Thoracic aorta (tissue), 2 donors: ENCODE measurements around the gene RAB34. TPM values are rescaled to one million over a fixed set of nuclear protein-coding genes. Genes with fewer than 3 reads are reported as not detected.

ENCODE experiments used
- ATAC-seq: fragments of 150-250 bp; one replicate; pipeline ENCODE4 v1.8.0; 2017; ENCODE audit warnings: low read depth; ENCODE audit not compliant: insufficient number of reproducible peaks, low FRiP score
- DNase-seq: peaks from one replicate; pipeline ENCODE4 v3.0.0-alpha.2; 2020; ENCODE audit warnings: low spot score
- H3K27ac ChIP-seq, 2 donors: fragments of 200-600 bp; sonication (generic); 1 replicate in 1 of 2; 2 replicates in 1 of 2; pipeline ENCODE4 v1.5.1; 2016; ENCODE audit warnings: mild to moderate bottlenecking in 2 of 2, moderate library complexity in 2 of 2
- H3K27me3 ChIP-seq: fragments of 200-600 bp; sonication (generic); replicated peaks from 2 replicates; pipeline ENCODE4 v1.6.0; 2016; ENCODE audit warnings: mild to moderate bottlenecking; ENCODE audit not compliant: insufficient read depth
- H3K36me3 ChIP-seq: fragments of 200-600 bp; sonication (generic); one replicate; pipeline ENCODE4 v1.5.1; 2016
- H3K4me1 ChIP-seq, 2 donors: fragments of 200-600 bp; sonication (generic); 1 replicate in 1 of 2; 2 replicates in 1 of 2; pipeline versions ENCODE4 v1.5.1 to v1.6.0; 2016; ENCODE audit warnings: low read depth in 2 of 2, mild to moderate bottlenecking in 1 of 2; ENCODE audit not compliant: control insufficient read depth in 1 of 2
- H3K4me3 ChIP-seq: fragments of 200-600 bp; sonication (generic); 2 replicates; pipeline ENCODE4 v1.5.1; 2016; ENCODE audit warnings: mild to moderate bottlenecking
- H3K9me3 ChIP-seq: fragments of 200-600 bp; sonication (generic); 2 replicates; pipeline ENCODE4 v1.5.1; 2016
- total RNA-seq, 2 donors: library from RNA; depleted of rRNA; stranded (reverse); fragments of >200 nt; gene quantifications; one replicate each; pipeline versions ENCODE4 v1.1.0 to v1.2.3, GENCODE V29; 2016
- TF ChIP-seq, protein P1 (sequence below): fragments of 200-600 bp; sonication (generic); IDR thresholded peaks from one replicate; pipeline ENCODE4 v1.5.1; 2019; ENCODE audit warnings: antibody characterized with exemption

RAB34 gene
- total RNA-seq, 2 donors from 2014 or later, result 288 to 381 TPM

- DNase-seq, result no peak
- ATAC-seq, result no peak
- TF ChIP-seq, protein P1, sequence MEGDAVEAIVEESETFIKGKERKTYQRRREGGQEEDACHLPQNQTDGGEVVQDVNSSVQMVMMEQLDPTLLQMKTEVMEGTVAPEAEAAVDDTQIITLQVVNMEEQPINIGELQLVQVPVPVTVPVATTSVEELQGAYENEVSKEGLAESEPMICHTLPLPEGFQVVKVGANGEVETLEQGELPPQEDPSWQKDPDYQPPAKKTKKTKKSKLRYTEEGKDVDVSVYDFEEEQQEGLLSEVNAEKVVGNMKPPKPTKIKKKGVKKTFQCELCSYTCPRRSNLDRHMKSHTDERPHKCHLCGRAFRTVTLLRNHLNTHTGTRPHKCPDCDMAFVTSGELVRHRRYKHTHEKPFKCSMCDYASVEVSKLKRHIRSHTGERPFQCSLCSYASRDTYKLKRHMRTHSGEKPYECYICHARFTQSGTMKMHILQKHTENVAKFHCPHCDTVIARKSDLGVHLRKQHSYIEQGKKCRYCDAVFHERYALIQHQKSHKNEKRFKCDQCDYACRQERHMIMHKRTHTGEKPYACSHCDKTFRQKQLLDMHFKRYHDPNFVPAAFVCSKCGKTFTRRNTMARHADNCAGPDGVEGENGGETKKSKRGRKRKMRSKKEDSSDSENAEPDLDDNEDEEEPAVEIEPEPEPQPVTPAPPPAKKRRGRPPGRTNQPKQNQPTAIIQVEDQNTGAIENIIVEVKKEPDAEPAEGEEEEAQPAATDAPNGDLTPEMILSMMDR, result no peak
Observed at GRCh38 chr17:28755486-28755885, 37.8 kb upstream of the RAB34 start.

DNA sequence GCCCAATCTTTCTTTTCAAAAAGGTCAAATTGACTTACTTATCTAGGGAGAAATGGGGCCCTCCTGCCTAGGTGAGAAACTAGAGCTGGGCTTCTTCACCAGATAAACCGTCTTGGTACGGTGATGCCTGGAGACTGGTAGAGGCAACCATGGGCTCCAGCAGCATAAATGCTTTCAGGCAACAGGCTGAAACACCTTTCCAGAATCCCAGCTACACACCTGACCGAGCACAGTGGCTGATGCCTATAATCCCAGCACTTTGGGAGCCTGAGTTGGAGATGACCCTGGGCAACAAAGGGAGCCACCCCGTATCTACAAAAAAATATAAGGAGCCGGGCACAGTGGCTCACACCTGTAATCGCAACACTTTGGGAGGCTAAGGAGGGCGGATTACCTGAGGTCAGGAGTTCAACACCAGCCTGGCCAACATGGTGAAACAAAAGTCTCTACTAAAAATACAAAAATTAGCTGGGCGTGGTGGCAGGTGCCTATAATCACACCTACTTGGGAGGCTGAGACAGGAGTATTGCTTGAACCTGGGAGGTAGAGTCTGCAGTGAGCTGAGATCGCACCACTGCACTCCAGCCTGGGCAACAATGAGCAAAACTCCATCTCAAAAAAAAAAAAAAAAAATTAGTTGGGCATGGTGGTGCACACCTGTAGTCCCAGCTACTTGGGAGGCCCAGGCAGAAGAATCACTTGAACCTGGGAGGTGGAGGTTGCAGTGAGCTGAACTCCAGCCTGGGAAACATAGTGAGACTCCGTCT, 34.1 kb upstream of the RAB34 start:
- Histone ChIP-seq H3K9me3 (no peaks in the 10 kb centered on the region), H3K36me3 (peaks cover 6% of the 10 kb centered on the region), H3K27me3 (no peaks in the 10 kb centered on the region), H3K4me3 (no peak overlapping the region), H3K4me1 (peaks cover 6 to 12% of the 10 kb centered on the region in 2 donors), H3K27ac (no peak overlapping the region)
- DNase-seq (no peak), ATAC-seq (no peak)
- TF ChIP-seq, protein P1, result no peak

More at GRCh38 chr17:28755486-28755885, 37.8 kb upstream of the RAB34 start:
- Histone ChIP-seq H3K4me1 (no peaks in the 10 kb centered on the region), H3K36me3 (peaks cover 27% of the 10 kb centered on the region), H3K27me3 (no peaks in the 10 kb centered on the region), H3K9me3 (no peaks in the 10 kb centered on the region), H3K4me3 (no peak overlapping the region), H3K27ac (no peak overlapping the region)

- Histone ChIP-seq H3K4me3 (no peak overlapping the region), H3K9me3 (no peaks in the 10 kb centered on the region), H3K36me3 (peaks cover 6% of the 10 kb centered on the region), H3K27me3 (no peaks in the 10 kb centered on the region), H3K4me1 (peaks cover 20 to 26% of the 10 kb centered on the region in 2 donors), H3K27ac (no peak overlapping the region)
- DNase-seq, result peak; percentile 90
- TF ChIP-seq, protein P1, result peak; percentile 100
- peak; percentile 50 for ATAC-seq
Observed at GRCh38 chr17:28750178-28751047, 32.7 kb upstream of the RAB34 start.

- Histone ChIP-seq H3K4me3 (no peak overlapping the region), H3K4me1 (peaks cover 23 to 33% of the 10 kb centered on the region in 2 donors), H3K36me3 (peaks cover 6% of the 10 kb centered on the region), H3K27ac (no peak overlapping the region), H3K9me3 (no peaks in the 10 kb centered on the region), H3K27me3 (no peaks in the 10 kb centered on the region)
- TF ChIP-seq, protein P1, result no peak
- DNase-seq (no peak), ATAC-seq (no peak)
Observed at GRCh38 chr17:28749516-28750177, 32.0 kb upstream of the RAB34 start.
